HCT116 (cell line): ENCODE results near the gene OR6S1.

Experiments used
- CBX3 ChIP-seq: IDR thresholded peaks from 2 replicates; pipeline ENCODE4 v1.6.1; 2012; ENCODE audit warnings: low read depth
- EGR1 ChIP-seq: IDR thresholded peaks from 2 replicates; pipeline ENCODE4 v1.6.1; 2012; ENCODE audit warnings: low read depth
- ELF1 ChIP-seq: IDR thresholded peaks from 2 replicates; pipeline ENCODE4 v1.6.1; 2012; ENCODE audit warnings: low read depth, borderline replicate concordance
- EZH2 ChIP-seq: fragments of 200-600 bp; sonication (generic); IDR thresholded peaks from 2 replicates; pipeline ENCODE4 v1.6.1; 2017; ENCODE audit warnings: antibody characterized with exemption, mixed run types
- EZH2phosphoT487 ChIP-seq: fragments of 200-600 bp; IDR thresholded peaks from 2 replicates; pipeline ENCODE4 v1.6.1; 2018; ENCODE audit warnings: antibody characterized with exemption, borderline replicate concordance
- FOSL1 ChIP-seq: IDR thresholded peaks from 2 replicates; pipeline ENCODE4 v1.6.1; 2012; ENCODE audit warnings: low read depth
- POLR2A ChIP-seq: IDR thresholded peaks from 2 replicates; pipeline ENCODE4 v1.7.0; 2011; ENCODE audit warnings: borderline replicate concordance; ENCODE audit not compliant: insufficient read depth, insufficient read length; ENCODE audit errors: extremely low read depth
- POLR2AphosphoS5 ChIP-seq: IDR thresholded peaks from 2 replicates; pipeline ENCODE4 v1.6.1; 2011; ENCODE audit warnings: mild to moderate bottlenecking, low read depth, low read length, moderate library complexity
- RAD21 ChIP-seq: IDR thresholded peaks from 2 replicates; pipeline ENCODE4 v1.6.1; 2012; ENCODE audit warnings: low read depth, mild to moderate bottlenecking
- SP1 ChIP-seq: IDR thresholded peaks from 2 replicates; pipeline ENCODE4 v1.6.1; 2012; ENCODE audit warnings: low read depth
- TCF7L2 ChIP-seq: IDR thresholded peaks from 2 replicates; pipeline ENCODE4 v1.7.0; 2011; ENCODE audit warnings: borderline replicate concordance, inconsistent platforms; ENCODE audit not compliant: insufficient read depth, insufficient read length; ENCODE audit errors: extremely low read depth
- YY1 ChIP-seq: IDR thresholded peaks from 2 replicates; pipeline ENCODE4 v1.6.1; 2011; ENCODE audit warnings: low read length, low read depth, moderate library complexity, mild to moderate bottlenecking; ENCODE audit not compliant: insufficient replicate concordance; ENCODE audit errors: extremely low read depth
- TF ChIP-seq, protein P1 (sequence below), 3 experiments: fragments of 200-600 bp in 1 of 3; sonication (generic) in 1 of 3; IDR thresholded peaks in 2 of 3; conservative IDR thresholded peaks in 1 of 3; 2 replicates each; pipeline ENCODE4 v1.5.1; 2012 to 2017; ENCODE audit warnings: low read depth in 2 of 3, low read length in 2 of 3, antibody characterized with exemption in 1 of 3, borderline replicate concordance in 1 of 3, control low read depth in 1 of 3, mild to moderate bottlenecking in 1 of 3, mixed read lengths in 1 of 3, mixed run types in 1 of 3, moderate library complexity in 1 of 3; ENCODE audit not compliant: insufficient read depth in 1 of 3
- TF ChIP-seq, protein P2 (sequence below): IDR thresholded peaks from 2 replicates; pipeline ENCODE4 v1.6.1; 2011; ENCODE audit warnings: mild to moderate bottlenecking, low read length, moderate library complexity; ENCODE audit not compliant: insufficient replicate concordance; ENCODE audit errors: extremely low read depth

DNA sequence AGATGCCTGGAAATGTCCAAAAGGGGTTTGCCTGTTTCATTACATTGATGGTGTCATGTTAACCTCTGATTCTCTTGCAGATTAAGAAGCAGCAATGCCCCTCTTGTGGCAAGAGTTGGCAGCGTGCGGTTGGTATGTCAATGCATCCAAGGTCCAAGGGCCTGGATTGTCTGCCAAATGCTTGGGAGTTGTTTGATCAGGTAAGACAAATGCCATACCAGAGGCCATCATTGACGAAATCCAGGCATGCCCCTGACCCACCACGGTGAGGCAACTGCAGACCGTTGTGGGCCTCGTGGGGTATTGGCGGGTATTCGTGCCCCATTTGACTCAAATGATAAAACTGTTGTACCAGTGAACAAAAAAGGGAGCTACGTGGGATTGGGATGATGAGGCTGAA, 38.9 kb downstream of the OR6S1 start:
- TF ChIP-seq ELF1 (no peak), SP1 (no peak), FOSL1 (no peak), POLR2A (no peak), CBX3 (no peak), EZH2 (no peak), EGR1 (no peak), TCF7L2 (no peak), YY1 (no peak), POLR2AphosphoS5 (no peak), RAD21 (no peak), EZH2phosphoT487 (no peak)
- TF ChIP-seq, protein P1, sequence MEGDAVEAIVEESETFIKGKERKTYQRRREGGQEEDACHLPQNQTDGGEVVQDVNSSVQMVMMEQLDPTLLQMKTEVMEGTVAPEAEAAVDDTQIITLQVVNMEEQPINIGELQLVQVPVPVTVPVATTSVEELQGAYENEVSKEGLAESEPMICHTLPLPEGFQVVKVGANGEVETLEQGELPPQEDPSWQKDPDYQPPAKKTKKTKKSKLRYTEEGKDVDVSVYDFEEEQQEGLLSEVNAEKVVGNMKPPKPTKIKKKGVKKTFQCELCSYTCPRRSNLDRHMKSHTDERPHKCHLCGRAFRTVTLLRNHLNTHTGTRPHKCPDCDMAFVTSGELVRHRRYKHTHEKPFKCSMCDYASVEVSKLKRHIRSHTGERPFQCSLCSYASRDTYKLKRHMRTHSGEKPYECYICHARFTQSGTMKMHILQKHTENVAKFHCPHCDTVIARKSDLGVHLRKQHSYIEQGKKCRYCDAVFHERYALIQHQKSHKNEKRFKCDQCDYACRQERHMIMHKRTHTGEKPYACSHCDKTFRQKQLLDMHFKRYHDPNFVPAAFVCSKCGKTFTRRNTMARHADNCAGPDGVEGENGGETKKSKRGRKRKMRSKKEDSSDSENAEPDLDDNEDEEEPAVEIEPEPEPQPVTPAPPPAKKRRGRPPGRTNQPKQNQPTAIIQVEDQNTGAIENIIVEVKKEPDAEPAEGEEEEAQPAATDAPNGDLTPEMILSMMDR (IDR thresholded peaks at IDR 0.05 in 2 of 3, conservative IDR thresholded peaks at IDR 0.05 in 1 of 3; ENCODE audit: borderline replicate concordance in 1 of 3, insufficient read depth in 1 of 3, low read depth in 2 of 3, low read length in 2 of 3), result no peak
- TF ChIP-seq, protein P2, sequence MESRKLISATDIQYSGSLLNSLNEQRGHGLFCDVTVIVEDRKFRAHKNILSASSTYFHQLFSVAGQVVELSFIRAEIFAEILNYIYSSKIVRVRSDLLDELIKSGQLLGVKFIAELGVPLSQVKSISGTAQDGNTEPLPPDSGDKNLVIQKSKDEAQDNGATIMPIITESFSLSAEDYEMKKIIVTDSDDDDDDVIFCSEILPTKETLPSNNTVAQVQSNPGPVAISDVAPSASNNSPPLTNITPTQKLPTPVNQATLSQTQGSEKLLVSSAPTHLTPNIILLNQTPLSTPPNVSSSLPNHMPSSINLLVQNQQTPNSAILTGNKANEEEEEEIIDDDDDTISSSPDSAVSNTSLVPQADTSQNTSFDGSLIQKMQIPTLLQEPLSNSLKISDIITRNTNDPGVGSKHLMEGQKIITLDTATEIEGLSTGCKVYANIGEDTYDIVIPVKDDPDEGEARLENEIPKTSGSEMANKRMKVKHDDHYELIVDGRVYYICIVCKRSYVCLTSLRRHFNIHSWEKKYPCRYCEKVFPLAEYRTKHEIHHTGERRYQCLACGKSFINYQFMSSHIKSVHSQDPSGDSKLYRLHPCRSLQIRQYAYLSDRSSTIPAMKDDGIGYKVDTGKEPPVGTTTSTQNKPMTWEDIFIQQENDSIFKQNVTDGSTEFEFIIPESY, result no peak
